Thyroid gland (tissue), 4 donors: ENCODE results near the gene ARPC4.

Experiments
- POLR2A ChIP-seq, 2 donors: fragments of 450-650 bp; IDR thresholded peaks; one replicate each; pipeline ENCODE4 v1.6.1; 2017; ENCODE audit warnings: antibody characterized with exemption in 2 of 2, mild to moderate bottlenecking in 2 of 2, moderate library complexity in 1 of 2
- TF ChIP-seq, protein P1 (sequence below), 6 experiments: fragments of 200-600 bp in 3 of 6; fragments of 450-650 bp in 3 of 6; sonication (generic) in 3 of 6; IDR thresholded peaks; one replicate each; pipeline ENCODE4 v1.5.1; 2016 to 2019; ENCODE audit warnings: antibody characterized with exemption in 6 of 6, mild to moderate bottlenecking in 2 of 6, inconsistent platforms in 1 of 6, moderate library complexity in 1 of 6

DNA sequence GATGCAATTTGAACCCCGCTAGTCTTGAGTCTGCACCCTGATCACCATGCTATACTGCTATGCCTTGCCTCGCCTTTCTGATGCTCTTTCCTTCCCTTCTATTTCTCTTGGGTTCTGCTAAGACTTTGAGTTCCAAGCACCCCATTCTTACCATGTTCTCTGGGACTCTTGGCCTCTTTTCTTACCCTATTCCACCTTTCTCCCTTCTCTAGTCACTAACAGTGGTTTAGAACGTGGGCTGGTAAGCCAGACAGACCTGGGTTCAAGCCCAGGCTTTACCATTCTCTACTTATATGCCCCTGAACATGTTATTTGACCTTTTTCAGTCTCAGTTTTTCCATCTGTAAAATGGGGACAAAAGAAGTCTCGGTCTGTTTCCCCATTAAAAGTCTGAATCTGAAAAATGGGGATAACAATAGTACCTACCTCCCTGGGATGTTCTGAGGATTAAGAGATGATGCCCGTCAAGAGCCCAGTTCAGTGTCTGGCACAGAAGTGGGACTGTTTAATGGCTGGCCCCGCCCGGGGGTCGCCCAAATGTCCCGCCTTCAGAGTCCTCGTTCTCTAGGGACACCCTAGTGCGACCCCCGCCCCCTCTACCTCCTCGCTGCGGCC is 985 bp upstream of the ARPC4 start:
- TF ChIP-seq, protein P1, sequence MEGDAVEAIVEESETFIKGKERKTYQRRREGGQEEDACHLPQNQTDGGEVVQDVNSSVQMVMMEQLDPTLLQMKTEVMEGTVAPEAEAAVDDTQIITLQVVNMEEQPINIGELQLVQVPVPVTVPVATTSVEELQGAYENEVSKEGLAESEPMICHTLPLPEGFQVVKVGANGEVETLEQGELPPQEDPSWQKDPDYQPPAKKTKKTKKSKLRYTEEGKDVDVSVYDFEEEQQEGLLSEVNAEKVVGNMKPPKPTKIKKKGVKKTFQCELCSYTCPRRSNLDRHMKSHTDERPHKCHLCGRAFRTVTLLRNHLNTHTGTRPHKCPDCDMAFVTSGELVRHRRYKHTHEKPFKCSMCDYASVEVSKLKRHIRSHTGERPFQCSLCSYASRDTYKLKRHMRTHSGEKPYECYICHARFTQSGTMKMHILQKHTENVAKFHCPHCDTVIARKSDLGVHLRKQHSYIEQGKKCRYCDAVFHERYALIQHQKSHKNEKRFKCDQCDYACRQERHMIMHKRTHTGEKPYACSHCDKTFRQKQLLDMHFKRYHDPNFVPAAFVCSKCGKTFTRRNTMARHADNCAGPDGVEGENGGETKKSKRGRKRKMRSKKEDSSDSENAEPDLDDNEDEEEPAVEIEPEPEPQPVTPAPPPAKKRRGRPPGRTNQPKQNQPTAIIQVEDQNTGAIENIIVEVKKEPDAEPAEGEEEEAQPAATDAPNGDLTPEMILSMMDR (IDR thresholded peaks at IDR 0.05): no peak
- TF ChIP-seq POLR2A (IDR thresholded peaks at IDR 0.05): no peak
